Measurements from ENCODE around the gene SPATA6. TPM values are rescaled to one million over a fixed set of nuclear protein-coding genes. Genes with fewer than 3 reads are reported as not detected.
"Not testable (repeated sequence)": the region's sequence is repeated elsewhere in the genome, so short reads cannot be mapped to it uniquely, and the experiment has no call there.

SPATA6 gene
- total and polyA plus RNA-seq, 2 donors (not counting 3 experiments of a cell fraction or from before 2014, with no cell fraction given), result 0.79 to 4.9 TPM

DNA sequence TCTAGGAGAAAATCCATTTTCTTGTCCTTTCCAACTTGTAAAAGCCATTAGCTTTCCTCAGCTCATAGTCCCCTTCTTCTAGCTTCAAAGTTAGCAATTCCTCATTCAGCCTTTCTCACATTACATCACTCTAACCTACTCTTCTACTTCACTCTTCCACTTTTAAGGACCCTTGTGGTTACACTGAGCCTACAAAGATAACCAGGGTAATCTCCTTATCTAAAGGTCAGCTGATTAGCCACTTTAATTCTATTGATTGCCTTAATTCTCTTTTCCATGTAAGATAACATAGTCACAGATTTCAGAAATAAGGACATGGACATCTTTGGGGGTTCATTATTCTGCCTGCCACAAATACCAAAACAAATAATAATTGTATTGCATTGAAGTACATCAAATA lies 8.5 kb upstream of the SPATA6 start:
- Histone ChIP-seq H3K9me3 (replicated peaks; ENCODE audit: control insufficient read depth, insufficient read depth, low read length) (no peaks in the 10 kb centered on the region), H3K9ac (replicated peaks; ENCODE audit: extremely low read depth, insufficient read depth, low read length) (no peak overlapping the region), H3K27ac (ENCODE audit: insufficient read depth, low read depth, low read length) (no peak overlapping the region), H3K4me1 (ENCODE audit: control insufficient read depth, extremely low read depth, insufficient read depth, low read length) (no peaks in the 10 kb centered on the region), H3K4me2 (ENCODE audit: insufficient read depth, low read length) (no peak overlapping the region), H3K79me2 (ENCODE audit: control insufficient read depth, insufficient read depth, low read length) (no peaks in the 10 kb centered on the region), H3K27me3 (ENCODE audit: control insufficient read depth in 2 of 2, insufficient read depth in 2 of 2, low read length in 2 of 2) (peaks cover 0 to 4% of the 10 kb centered on the region in 2 experiments), H4K20me1 (replicated peaks; ENCODE audit: control insufficient read depth, extremely low read depth, insufficient read depth, low read length) (no peaks in the 10 kb centered on the region), H3K9me1 (replicated peaks; ENCODE audit: control insufficient read depth, extremely low read depth, insufficient read depth, low read length) (no peaks in the 10 kb centered on the region), H3K36me3 (ENCODE audit: control insufficient read depth in 2 of 2, extremely low read depth in 1 of 2, insufficient read depth in 2 of 2, low read length in 2 of 2) (no peaks in the 10 kb centered on the region), H2AFZ (ENCODE audit: low read depth, low read length) (no peak overlapping the region), H3K4me3 (replicated peaks in 1 of 3; ENCODE audit: insufficient read depth in 1 of 3, low read depth in 1 of 3, low read length in 3 of 3) (no peak overlapping the region)
- TF ChIP-seq, protein P1, sequence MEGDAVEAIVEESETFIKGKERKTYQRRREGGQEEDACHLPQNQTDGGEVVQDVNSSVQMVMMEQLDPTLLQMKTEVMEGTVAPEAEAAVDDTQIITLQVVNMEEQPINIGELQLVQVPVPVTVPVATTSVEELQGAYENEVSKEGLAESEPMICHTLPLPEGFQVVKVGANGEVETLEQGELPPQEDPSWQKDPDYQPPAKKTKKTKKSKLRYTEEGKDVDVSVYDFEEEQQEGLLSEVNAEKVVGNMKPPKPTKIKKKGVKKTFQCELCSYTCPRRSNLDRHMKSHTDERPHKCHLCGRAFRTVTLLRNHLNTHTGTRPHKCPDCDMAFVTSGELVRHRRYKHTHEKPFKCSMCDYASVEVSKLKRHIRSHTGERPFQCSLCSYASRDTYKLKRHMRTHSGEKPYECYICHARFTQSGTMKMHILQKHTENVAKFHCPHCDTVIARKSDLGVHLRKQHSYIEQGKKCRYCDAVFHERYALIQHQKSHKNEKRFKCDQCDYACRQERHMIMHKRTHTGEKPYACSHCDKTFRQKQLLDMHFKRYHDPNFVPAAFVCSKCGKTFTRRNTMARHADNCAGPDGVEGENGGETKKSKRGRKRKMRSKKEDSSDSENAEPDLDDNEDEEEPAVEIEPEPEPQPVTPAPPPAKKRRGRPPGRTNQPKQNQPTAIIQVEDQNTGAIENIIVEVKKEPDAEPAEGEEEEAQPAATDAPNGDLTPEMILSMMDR (IDR thresholded peaks at IDR 0.05; ENCODE audit: extremely low read depth in 1 of 2, insufficient read depth in 1 of 2, low read depth in 1 of 2, low read length in 2 of 2), result no peak
- no peak for TF ChIP-seq POLR2A (IDR thresholded peaks at IDR 0.05; ENCODE audit: low read depth, low read length)
- intact Hi-C loops (cut with micrococcal nuclease) (no loop called here), dilution Hi-C loops (cut with MboI; ENCODE audit: extremely low pct_ligation_motif_present, low sequenced_read_pairs) (no loop called here)
- DNase-seq (ENCODE audit: low read depth, low spot score) (no peak), FAIRE-seq (no peak)
- ChIA-PET CTCF (interaction anchor here (2.0 to 2.5 kb wide), 3 partner anchors 9 to 18 kb away, joined by 6 to 13 read pairs (median 8); partner anchors contain the start of gene SPATA6), POLR2A (no interaction called here)
- no TSS peak for BruUV-seq (replicated peaks)

DNA sequence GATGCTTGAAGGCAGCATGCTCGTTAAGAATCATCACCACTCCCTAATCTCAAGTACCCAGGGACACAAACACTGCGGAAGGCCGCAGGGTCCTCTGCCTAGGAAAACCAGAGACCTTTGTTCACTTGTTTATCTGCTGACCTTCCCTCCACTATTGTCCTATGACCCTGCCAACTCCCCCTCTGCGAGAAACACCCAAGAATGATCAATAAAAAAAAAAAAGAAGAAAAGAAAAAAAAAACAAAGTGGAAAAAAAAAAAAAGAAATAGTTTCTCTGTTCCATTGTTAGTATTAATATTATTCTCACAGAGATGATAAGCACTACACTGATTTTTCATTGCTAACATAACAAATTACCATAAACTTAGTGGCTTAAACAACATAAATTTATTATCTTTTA lies 8.0 kb upstream of the SPATA6 start:
- H3K27me3 ChIP-seq (ENCODE audit: control insufficient read depth in 2 of 2, insufficient read depth in 2 of 2, low read length in 2 of 2); POLR2A ChIA-PET; H3K9me3 ChIP-seq (replicated peaks; ENCODE audit: control insufficient read depth, insufficient read depth, low read length); H3K4me2 ChIP-seq (ENCODE audit: insufficient read depth, low read length); H3K4me1 ChIP-seq (ENCODE audit: control insufficient read depth, extremely low read depth, insufficient read depth, low read length); H4K20me1 ChIP-seq (replicated peaks; ENCODE audit: control insufficient read depth, extremely low read depth, insufficient read depth, low read length); H3K9me1 ChIP-seq (replicated peaks; ENCODE audit: control insufficient read depth, extremely low read depth, insufficient read depth, low read length); H3K4me3 ChIP-seq (replicated peaks in 1 of 3; ENCODE audit: insufficient read depth in 1 of 3, low read depth in 1 of 3, low read length in 3 of 3); H3K27ac ChIP-seq (ENCODE audit: insufficient read depth, low read depth, low read length); H2AFZ ChIP-seq (ENCODE audit: low read depth, low read length); DNase-seq (ENCODE audit: low read depth, low spot score); dilution Hi-C loops (cut with MboI; ENCODE audit: extremely low pct_ligation_motif_present, low sequenced_read_pairs); FAIRE-seq; intact Hi-C loops (cut with micrococcal nuclease); BruUV-seq (replicated peaks); H3K9ac ChIP-seq (replicated peaks; ENCODE audit: extremely low read depth, insufficient read depth, low read length); H3K36me3 ChIP-seq (ENCODE audit: control insufficient read depth in 2 of 2, extremely low read depth in 1 of 2, insufficient read depth in 2 of 2, low read length in 2 of 2); H3K79me2 ChIP-seq (ENCODE audit: control insufficient read depth, insufficient read depth, low read length): not testable (repeated sequence)
- CTCF ChIA-PET, result interaction anchor here (2.0 to 2.5 kb wide), 3 partner anchors 8 to 18 kb away, joined by 6 to 13 read pairs (median 8); partner anchors contain the start of gene SPATA6
